ENCODE results near the gene FYB1.
"Not testable (repeated sequence)": the region's sequence is repeated elsewhere in the genome, so short reads cannot be mapped to it uniquely, and the experiment has no call there.

Gene FYB1

DNA sequence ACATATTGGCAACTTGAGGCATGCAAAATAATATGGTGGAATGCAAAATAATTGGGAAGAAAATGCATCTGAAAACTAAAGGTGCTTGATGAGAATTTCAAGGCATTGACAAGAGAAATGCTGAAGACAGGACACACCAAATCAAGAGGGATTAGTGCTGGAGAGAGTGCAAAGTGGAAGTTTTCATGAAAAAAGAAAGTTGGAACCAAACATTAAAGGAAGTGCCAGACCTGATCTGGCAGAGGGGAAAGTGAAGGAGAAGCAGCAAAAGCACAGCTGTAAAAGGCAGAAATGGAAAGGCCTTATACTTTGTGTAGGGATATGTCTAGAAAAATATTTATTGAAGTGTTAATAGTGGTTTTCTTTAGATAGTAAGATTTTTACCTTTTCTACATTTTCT is 35.3 kb upstream of the FYB1 start:
- no peak overlapping the region for H3K9ac ChIP-seq
- H3K36me3 ChIP-seq: peaks cover 0 to 11% (median 0%) of the 10 kb centered on the region in 11 experiments; a peak in 4 of 22 replicates
- peaks cover 0 to 35% (median 0%) of the 10 kb centered on the region in 10 experiments; a peak in 6 of 20 replicates for H3K4me1 ChIP-seq
- H3K4me2 ChIP-seq: peak overlapping the region in 2 of 11 experiments; percentile 58 to 77; a peak in 3 of 22 replicates
- H3K4me3 ChIP-seq: no peak overlapping the region
- H3K9me3 ChIP-seq (replicated peaks in 1 of 11): peaks cover 10 to 19% (median 11%) of the 10 kb centered on the region in 11 experiments
- no peak for TF ChIP-seq Cebpa-rat (IDR thresholded peaks at IDR 0.05)
- H3K27ac ChIP-seq: no peak overlapping the region
- no peaks in the 10 kb centered on the region for H4K20me1 ChIP-seq
- no peaks in the 10 kb centered on the region for H3K27me3 ChIP-seq

DNA sequence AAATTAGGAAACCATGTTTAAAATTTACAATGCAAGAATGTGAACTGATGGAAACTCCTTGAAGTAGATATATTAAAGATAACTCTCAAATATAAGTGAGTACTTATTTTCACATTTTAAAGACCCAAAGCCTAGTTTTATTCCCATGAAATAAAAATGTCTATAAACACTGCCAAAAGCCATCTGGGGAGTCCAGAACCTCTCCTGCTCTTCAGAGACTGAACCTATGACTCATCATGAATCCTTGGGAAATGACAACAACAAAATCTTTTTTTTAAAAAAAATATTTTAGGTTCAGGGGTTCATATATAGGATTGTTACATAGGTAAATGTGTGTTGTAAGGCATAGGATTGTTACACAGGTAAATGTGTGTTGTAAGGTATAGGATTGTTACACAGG is 33.8 kb upstream of the FYB1 start:
- TF ChIP-seq Cebpa-rat (IDR thresholded peaks at IDR 0.05): no peak
- Histone ChIP-seq H3K36me3 (peaks cover 0 to 24% (median 0%) of the 10 kb centered on the region in 11 experiments; a peak in 5 of 22 replicates), H3K4me2 (no peak overlapping the region), H3K27ac (no peak overlapping the region), H3K4me3 (no peak overlapping the region), H3K9me3 (replicated peaks in 1 of 11) (peaks cover 18 to 34% (median 24%) of the 10 kb centered on the region in 11 experiments), H3K9ac (no peak overlapping the region), H3K27me3 (no peaks in the 10 kb centered on the region), H3K4me1 (peaks cover 0 to 35% (median 0%) of the 10 kb centered on the region in 10 experiments; a peak in 6 of 20 replicates), H4K20me1 (no peaks in the 10 kb centered on the region)

DNA sequence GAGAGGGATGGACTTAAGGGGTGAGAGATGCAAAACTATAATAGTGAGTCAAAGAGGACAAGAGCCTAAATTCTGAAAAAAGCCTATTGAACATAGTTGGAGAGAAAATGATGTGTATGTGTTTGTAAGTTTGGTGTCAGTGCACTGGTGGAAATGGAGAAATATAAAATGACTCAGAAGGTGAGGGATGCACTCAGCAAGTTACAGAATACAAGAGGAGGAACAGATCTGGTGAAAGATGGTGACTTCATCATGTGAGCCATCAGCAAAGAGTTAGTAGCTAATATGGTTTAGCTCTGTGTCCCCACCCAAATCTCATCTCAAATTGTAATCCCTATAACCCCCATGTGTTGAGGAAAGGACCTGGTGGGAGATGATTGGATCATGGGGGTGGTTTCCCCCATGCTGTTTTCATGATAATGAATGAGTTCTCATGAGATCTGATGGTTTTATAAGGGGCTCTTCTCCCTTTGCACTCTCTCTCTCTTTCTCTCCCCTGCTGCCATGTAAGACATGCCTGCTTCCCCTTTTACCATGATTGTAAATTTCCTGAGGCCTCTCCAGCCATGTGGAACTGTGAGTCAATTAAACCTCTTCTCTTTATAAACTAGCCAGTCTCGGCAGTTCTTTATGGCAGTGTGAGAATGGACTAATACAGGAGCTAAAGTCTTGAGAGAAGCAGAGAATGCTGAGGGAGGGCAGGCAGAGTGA is 30.4 kb upstream of the FYB1 start:
- Histone ChIP-seq H3K9ac (no peak overlapping the region), H3K36me3 (peaks cover 0 to 24% (median 0%) of the 10 kb centered on the region in 11 experiments; a peak in 5 of 22 replicates), H3K27me3 (no peaks in the 10 kb centered on the region), H3K4me1 (peaks cover 0 to 7% (median 0%) of the 10 kb centered on the region in 10 experiments; a peak in 5 of 20 replicates), H4K20me1 (no peaks in the 10 kb centered on the region), H3K9me3 (replicated peaks in 1 of 11) (peaks cover 18 to 49% (median 24%) of the 10 kb centered on the region in 11 experiments), H3K4me3 (no peak overlapping the region), H3K4me2 (no peak overlapping the region), H3K27ac (no peak overlapping the region)
- TF ChIP-seq Cebpa-rat (IDR thresholded peaks at IDR 0.05): no peak

DNA sequence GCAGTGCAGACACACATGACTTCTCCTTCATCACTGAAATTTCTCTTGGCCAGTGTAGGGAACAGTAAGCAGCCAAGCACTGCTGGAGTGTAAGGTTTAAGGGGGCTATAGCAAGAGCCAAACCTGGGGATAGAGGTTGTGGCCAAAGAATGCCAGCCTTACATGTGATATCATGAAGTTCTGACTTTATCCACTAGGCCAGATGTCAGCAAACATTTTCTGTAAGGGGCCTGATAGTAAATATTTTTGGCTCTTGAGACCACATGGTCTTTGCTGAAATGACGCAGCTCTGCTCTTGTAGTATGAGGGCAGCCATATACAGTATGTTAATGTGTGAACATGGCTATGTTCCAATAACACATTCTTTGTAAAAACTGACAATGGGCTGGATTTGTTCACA is 29.7 kb upstream of the FYB1 start:
- H3K4me1 ChIP-seq: peaks cover 0 to under 1% (median 0%) of the 10 kb centered on the region in 10 experiments; a peak in 2 of 20 replicates
- peaks cover 18 to 56% (median 24%) of the 10 kb centered on the region in 11 experiments for H3K9me3 ChIP-seq (replicated peaks in 1 of 11)
- H3K27me3 ChIP-seq: no peaks in the 10 kb centered on the region
- H3K27ac ChIP-seq: no peak overlapping the region
- peaks cover 0 to 24% (median 0%) of the 10 kb centered on the region in 11 experiments; a peak in 5 of 22 replicates for H3K36me3 ChIP-seq
- no peak overlapping the region for H3K4me3 ChIP-seq
- H4K20me1 ChIP-seq: no peaks in the 10 kb centered on the region
- no peak overlapping the region for H3K9ac ChIP-seq
- H3K4me2 ChIP-seq: no peak overlapping the region
- no peak for TF ChIP-seq Cebpa-rat (IDR thresholded peaks at IDR 0.05)

DNA sequence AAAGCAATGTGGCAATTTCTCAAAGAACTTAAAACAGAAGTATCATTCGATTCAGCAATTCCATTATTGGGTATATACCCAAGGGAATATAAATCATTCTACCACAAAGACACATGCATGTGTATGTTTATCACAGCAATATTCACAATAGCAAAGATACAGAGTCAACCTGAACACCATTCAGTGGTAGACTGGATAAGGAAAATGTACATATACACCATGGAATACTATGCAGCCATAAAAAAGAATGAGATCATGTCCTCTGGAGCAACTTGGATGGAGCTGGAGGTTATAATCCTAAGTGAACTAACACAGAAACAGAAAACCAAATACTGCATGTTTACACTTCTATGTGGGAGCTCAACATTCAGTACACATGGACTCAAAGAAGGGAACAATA is 21.4 kb upstream of the FYB1 start:
- no peak overlapping the region for H3K4me3 ChIP-seq
- H3K27ac ChIP-seq: no peak overlapping the region
- H3K9me3 ChIP-seq (replicated peaks in 1 of 11): peaks cover 16 to 43% (median 20%) of the 10 kb centered on the region in 11 experiments; a peak in 20 of 22 replicates
- H3K4me1 ChIP-seq: peaks cover 0 to 11% (median 0%) of the 10 kb centered on the region in 10 experiments; a peak in 4 of 20 replicates
- H3K9ac ChIP-seq: no peak overlapping the region
- no peaks in the 10 kb centered on the region for H3K27me3 ChIP-seq
- H4K20me1 ChIP-seq: no peaks in the 10 kb centered on the region
- no peak overlapping the region for H3K4me2 ChIP-seq
- no peaks in the 10 kb centered on the region for H3K36me3 ChIP-seq
- TF ChIP-seq Cebpa-rat (IDR thresholded peaks at IDR 0.05): no peak

DNA sequence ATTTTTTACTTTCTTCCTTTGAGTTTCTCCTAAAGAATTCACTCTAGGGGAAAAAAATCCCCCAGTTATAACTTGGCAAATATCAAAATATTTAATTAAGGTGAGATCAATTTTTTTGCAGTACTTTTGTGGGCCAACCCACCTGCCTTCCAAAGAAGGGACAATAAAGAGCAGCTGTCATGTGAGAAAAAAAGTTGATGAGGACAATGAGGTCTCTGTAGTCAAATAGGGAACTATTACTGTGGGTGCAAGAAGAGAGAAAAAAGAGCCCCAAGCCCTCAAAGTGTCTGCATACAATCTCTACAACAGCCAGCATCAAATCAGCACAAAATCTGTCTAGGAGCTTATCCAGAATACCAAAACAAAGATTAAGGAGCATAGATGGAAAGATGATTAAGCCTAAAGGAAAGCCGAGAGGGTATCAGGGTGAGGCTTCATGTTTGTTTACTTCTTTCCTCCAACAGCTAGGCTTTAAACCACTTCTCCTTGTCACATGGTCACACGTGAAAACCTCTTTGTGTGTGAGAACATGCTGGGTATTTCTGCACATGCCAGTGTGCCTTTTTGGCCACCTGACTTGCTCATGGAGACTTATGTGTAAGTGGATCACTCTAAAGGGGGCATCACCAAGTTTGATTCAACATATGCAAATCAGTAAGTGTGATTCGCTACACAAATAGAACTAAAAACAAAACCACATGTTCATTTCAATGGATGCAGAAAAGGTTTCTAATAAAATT is 19.2 kb upstream of the FYB1 start:
- TF ChIP-seq Cebpa-rat (IDR thresholded peaks at IDR 0.05): no peak
- H3K36me3 ChIP-seq: no peaks in the 10 kb centered on the region
- H3K27ac ChIP-seq: no peak overlapping the region
- H4K20me1 ChIP-seq: no peaks in the 10 kb centered on the region
- H3K4me2 ChIP-seq: peak overlapping the region in 2 of 11 experiments; percentile 17 to 53; a peak in 3 of 22 replicates
- H3K27me3 ChIP-seq: no peaks in the 10 kb centered on the region
- H3K4me1 ChIP-seq: peaks cover 0 to 11% (median 0%) of the 10 kb centered on the region in 10 experiments; a peak in 4 of 20 replicates
- no peak overlapping the region for H3K4me3 ChIP-seq
- peaks cover 16 to 26% (median 20%) of the 10 kb centered on the region in 11 experiments; a peak in 20 of 22 replicates for H3K9me3 ChIP-seq (replicated peaks in 1 of 11)
- no peak overlapping the region for H3K9ac ChIP-seq

DNA sequence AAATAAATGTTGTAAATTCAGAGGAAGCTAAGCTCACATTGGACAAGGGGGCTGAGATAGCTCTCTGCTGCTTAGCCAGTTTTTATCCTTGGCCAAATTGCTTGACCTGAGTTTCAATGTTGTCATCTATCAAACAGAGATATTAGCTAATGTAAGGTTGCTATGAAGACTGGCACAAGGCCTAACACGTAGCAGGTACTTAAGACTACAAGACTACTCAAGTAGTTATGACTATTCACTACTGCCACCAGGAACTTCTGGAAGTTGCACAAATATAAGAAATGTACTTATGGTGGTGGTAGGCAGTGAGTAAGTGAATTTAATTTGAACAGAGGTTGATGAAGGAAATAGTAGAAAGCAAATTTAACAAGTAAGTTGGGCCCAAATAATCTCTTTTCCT is 17.4 kb upstream of the FYB1 start:
- no peak overlapping the region for H3K9ac ChIP-seq
- H3K4me3 ChIP-seq: no peak overlapping the region
- H3K4me2 ChIP-seq: no peak overlapping the region
- peaks cover 14 to 24% (median 18%) of the 10 kb centered on the region in 11 experiments; a peak in 20 of 22 replicates for H3K9me3 ChIP-seq (replicated peaks in 1 of 11)
- H4K20me1 ChIP-seq: no peaks in the 10 kb centered on the region
- TF ChIP-seq Cebpa-rat (IDR thresholded peaks at IDR 0.05): no peak
- no peak overlapping the region for H3K27ac ChIP-seq
- H3K4me1 ChIP-seq: peaks cover 0 to 18% (median 0%) of the 10 kb centered on the region in 10 experiments; a peak in 4 of 20 replicates
- H3K36me3 ChIP-seq: no peaks in the 10 kb centered on the region
- H3K27me3 ChIP-seq: no peaks in the 10 kb centered on the region

DNA sequence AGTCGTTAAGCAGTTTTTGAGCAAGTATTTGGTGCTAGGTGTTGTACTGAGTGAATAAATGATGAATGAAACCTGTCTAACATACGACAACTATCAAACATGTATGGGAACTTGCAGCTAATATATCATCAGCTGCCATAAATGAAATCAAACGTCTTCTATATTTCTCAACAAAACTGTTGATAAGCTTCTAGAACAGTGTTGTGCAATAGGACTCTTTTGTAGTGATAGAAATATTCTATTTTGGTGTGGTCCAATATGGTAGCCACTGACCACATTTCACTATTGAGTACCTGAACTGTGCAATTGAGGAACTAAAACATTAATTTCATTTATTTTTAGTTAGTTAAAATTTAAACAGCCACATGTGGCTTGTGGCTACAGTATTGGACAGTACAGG is 16.3 kb upstream of the FYB1 start:
- no peak overlapping the region for H3K9ac ChIP-seq
- no peak overlapping the region for H3K27ac ChIP-seq
- H3K36me3 ChIP-seq: no peaks in the 10 kb centered on the region
- no peak overlapping the region for H3K4me2 ChIP-seq
- H3K4me3 ChIP-seq: no peak overlapping the region
- no peaks in the 10 kb centered on the region for H4K20me1 ChIP-seq
- H3K27me3 ChIP-seq: no peaks in the 10 kb centered on the region
- peaks cover 3 to 13% (median 9%) of the 10 kb centered on the region in 11 experiments; a peak in 17 of 22 replicates for H3K9me3 ChIP-seq (replicated peaks in 1 of 11)
- peaks cover 0 to 28% (median 0%) of the 10 kb centered on the region in 10 experiments; a peak in 4 of 20 replicates for H3K4me1 ChIP-seq
- no peak for TF ChIP-seq Cebpa-rat (IDR thresholded peaks at IDR 0.05)

DNA sequence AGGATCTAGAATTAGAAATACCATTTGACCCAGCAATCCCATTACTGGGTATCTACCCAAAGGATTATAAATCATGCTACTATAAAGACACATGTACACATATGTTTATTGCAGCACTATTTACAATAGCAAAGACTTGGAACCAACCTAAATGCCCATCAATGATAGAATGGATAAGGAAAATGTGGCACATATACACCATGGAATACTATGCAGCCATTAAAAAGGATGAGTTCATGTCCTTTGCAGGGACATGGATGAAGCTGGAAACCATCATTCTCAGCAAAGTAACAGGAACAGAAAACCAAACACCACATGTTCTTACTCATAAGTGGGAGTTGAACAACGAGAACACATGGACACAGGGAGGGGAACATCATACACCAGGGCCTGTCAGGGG is 15.1 kb upstream of the FYB1 start:
- H3K4me1 ChIP-seq: peaks cover 0 to 29% (median 0%) of the 10 kb centered on the region in 10 experiments; a peak in 4 of 20 replicates
- not testable (repeated sequence) for H3K4me3 ChIP-seq

More for the DNA sequence above, 15.1 kb upstream of the FYB1 start:
- H3K27me3 ChIP-seq; H3K4me2 ChIP-seq; H3K27ac ChIP-seq; H3K9ac ChIP-seq; H3K36me3 ChIP-seq; H4K20me1 ChIP-seq; H3K9me3 ChIP-seq (replicated peaks in 1 of 11): not testable (repeated sequence)

Data from BLaER1 treated with 17β-estradiol and CSF1 and Interleukin-3, amounts not matched to agents 10 nM and 100 nM (cell line).